Vagina (tissue), 2 donors: ENCODE measurements around the gene ASTN2. TPM values are rescaled to one million over a fixed set of nuclear protein-coding genes. Genes with fewer than 3 reads are reported as not detected.

Experiments used
- DNase-seq, 2 donors: peaks; one replicate each; pipeline ENCODE4 v3.0.0-alpha.2; 2017; ENCODE audit errors: extremely low spot score in 2 of 2
- H3K27ac ChIP-seq: fragments of 200-600 bp; sonication (generic); one replicate; pipeline ENCODE4 v1.5.1; 2019
- H3K27me3 ChIP-seq: fragments of 200-600 bp; sonication (generic); one replicate; pipeline ENCODE4 v1.5.1; 2019
- H3K36me3 ChIP-seq, 2 donors: fragments of 200-600 bp; sonication (generic); one replicate each; pipeline ENCODE4 v1.5.1; 2017 to 2019
- H3K4me1 ChIP-seq: fragments of 200-600 bp; sonication (generic); one replicate; pipeline ENCODE4 v1.5.1; 2019
- H3K4me3 ChIP-seq, 2 donors: fragments of 200-600 bp; sonication (generic); 1 replicate in 1 of 2; 2 replicates in 1 of 2; pipeline ENCODE4 v1.5.1; 2016 to 2019
- H3K9me3 ChIP-seq: fragments of 200-600 bp; sonication (generic); one replicate; pipeline ENCODE4 v1.5.1; 2019
- POLR2A ChIP-seq, 2 donors: fragments of 450-650 bp; IDR thresholded peaks; one replicate each; pipeline ENCODE4 v1.6.1; 2017; ENCODE audit warnings: antibody characterized with exemption in 2 of 2, mild to moderate bottlenecking in 2 of 2, moderate library complexity in 2 of 2
- POLR2AphosphoS5 ChIP-seq, 2 donors: sonication (generic); formaldehyde crosslinking; IDR thresholded peaks; one replicate each; pipeline ENCODE4 v1.9.0; 2017; ENCODE audit warnings: antibody characterized with exemption in 2 of 2, mild to moderate bottlenecking in 2 of 2, low read depth in 1 of 2; ENCODE audit not compliant: insufficient read depth in 1 of 2
- intact Hi-C: fragments of 100-400 bp; cut with DNase I; formaldehyde crosslinking; loops from one replicate; pipeline ENCODE4 v1.15.1; 2023
- total RNA-seq: library from RNA; depleted of rRNA; stranded (reverse); fragments of >200 nt; gene quantifications from one replicate; pipeline ENCODE4 v1.2.3, GENCODE V29; 2016
- TF ChIP-seq, protein P1 (sequence below), 3 experiments: fragments of 450-650 bp in 2 of 3; fragments of 200-600 bp in 1 of 3; sonication (generic) in 1 of 3; IDR thresholded peaks; one replicate each; pipeline ENCODE4 v1.5.1; 2017 to 2019; ENCODE audit warnings: antibody characterized with exemption in 3 of 3, mild to moderate bottlenecking in 2 of 3, moderate library complexity in 2 of 3

The ASTN2 gene
- total RNA-seq, 1 donor from 2014 or later = 4.4 TPM

DNA sequence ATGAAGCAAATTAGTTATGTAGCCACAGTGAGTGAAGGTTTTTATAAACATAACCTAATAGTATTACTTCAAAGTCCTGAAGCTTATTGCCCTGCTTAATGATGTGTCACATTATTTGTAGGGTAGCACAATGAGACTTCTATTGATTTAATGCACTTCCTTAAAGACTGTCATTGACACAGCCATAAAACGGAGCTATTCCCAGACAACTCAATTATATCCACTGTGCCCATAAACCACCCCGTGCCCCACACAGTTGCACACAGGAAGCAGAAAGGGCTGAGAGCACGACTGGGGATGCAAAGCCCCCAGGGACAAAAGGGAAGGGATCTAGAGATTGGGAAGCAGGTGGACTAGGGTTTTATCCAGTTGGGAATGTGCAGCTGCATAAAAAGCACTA, 690.7 kb downstream of the ASTN2 start:
- intact Hi-C loops = no loop called here
- no peak overlapping the region for H3K4me3 ChIP-seq
- no peak for DNase-seq
- no peak overlapping the region for H3K27ac ChIP-seq
- no peaks in the 10 kb centered on the region for H3K4me1 ChIP-seq
- H3K36me3 ChIP-seq = no peaks in the 10 kb centered on the region
- H3K9me3 ChIP-seq = no peaks in the 10 kb centered on the region
- no peaks in the 10 kb centered on the region for H3K27me3 ChIP-seq
- TF ChIP-seq POLR2AphosphoS5 (IDR thresholded peaks at IDR 0.05; ENCODE audit: insufficient read depth in 1 of 2, low read depth in 1 of 2) = no peak
- no peak for TF ChIP-seq POLR2A (IDR thresholded peaks at IDR 0.05)
- TF ChIP-seq, protein P1, sequence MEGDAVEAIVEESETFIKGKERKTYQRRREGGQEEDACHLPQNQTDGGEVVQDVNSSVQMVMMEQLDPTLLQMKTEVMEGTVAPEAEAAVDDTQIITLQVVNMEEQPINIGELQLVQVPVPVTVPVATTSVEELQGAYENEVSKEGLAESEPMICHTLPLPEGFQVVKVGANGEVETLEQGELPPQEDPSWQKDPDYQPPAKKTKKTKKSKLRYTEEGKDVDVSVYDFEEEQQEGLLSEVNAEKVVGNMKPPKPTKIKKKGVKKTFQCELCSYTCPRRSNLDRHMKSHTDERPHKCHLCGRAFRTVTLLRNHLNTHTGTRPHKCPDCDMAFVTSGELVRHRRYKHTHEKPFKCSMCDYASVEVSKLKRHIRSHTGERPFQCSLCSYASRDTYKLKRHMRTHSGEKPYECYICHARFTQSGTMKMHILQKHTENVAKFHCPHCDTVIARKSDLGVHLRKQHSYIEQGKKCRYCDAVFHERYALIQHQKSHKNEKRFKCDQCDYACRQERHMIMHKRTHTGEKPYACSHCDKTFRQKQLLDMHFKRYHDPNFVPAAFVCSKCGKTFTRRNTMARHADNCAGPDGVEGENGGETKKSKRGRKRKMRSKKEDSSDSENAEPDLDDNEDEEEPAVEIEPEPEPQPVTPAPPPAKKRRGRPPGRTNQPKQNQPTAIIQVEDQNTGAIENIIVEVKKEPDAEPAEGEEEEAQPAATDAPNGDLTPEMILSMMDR (IDR thresholded peaks at IDR 0.05) = no peak

DNA sequence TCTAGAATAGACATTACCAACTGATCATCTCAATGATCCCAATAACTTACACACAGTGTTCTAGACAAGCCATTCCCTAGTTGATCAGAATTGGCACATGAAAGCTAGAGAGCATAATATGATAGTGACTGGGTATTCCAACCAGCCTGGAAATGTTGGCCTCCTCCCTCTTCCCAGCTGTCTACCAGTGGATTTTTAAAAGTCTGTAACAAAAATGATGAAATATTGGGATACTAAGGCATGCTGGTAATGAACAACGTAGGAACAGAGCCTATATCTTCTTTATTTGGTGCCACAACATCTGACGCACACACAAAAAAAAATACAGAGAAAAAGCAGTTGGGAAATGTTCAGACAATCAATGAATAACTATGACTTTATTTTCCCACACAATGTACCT, 692.9 kb downstream of the ASTN2 start:
- Histone ChIP-seq H3K36me3 (no peaks in the 10 kb centered on the region), H3K4me1 (no peaks in the 10 kb centered on the region), H3K27me3 (no peaks in the 10 kb centered on the region), H3K27ac (no peak overlapping the region), H3K9me3 (no peaks in the 10 kb centered on the region), H3K4me3 (no peak overlapping the region)
- DNase-seq = no peak
- TF ChIP-seq, protein P1 (IDR thresholded peaks at IDR 0.05) = no peak
- TF ChIP-seq POLR2AphosphoS5 (IDR thresholded peaks at IDR 0.05; ENCODE audit: insufficient read depth in 1 of 2, low read depth in 1 of 2) (no peak), POLR2A (IDR thresholded peaks at IDR 0.05) (no peak)
- intact Hi-C loops = no loop called here

DNA sequence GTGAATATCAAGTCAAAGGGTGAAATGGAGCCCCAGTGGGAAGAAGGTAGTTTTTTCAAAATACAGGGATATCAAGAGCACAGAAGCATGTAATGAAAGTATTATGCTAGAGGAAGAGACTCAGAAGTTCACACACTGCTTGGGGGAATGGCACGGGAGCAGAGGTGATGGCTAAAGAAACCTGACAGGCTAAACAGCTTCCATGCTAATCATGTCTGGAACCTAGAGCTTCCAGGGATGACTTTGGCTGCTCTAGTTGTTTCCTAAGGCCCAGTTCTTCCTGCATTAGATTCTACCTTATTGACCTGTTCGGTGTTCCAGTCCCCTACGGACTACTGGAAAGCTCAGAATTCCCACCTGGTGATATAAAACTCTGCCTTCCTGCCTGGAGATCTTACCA, 693.4 kb downstream of the ASTN2 start:
- H3K4me3 ChIP-seq = no peak overlapping the region
- H3K4me1 ChIP-seq = no peaks in the 10 kb centered on the region
- no peak for DNase-seq
- H3K27ac ChIP-seq = no peak overlapping the region
- no peaks in the 10 kb centered on the region for H3K36me3 ChIP-seq
- intact Hi-C loops = no loop called here
- no peaks in the 10 kb centered on the region for H3K9me3 ChIP-seq
- TF ChIP-seq POLR2A (IDR thresholded peaks at IDR 0.05) = no peak
- H3K27me3 ChIP-seq = no peaks in the 10 kb centered on the region

DNA sequence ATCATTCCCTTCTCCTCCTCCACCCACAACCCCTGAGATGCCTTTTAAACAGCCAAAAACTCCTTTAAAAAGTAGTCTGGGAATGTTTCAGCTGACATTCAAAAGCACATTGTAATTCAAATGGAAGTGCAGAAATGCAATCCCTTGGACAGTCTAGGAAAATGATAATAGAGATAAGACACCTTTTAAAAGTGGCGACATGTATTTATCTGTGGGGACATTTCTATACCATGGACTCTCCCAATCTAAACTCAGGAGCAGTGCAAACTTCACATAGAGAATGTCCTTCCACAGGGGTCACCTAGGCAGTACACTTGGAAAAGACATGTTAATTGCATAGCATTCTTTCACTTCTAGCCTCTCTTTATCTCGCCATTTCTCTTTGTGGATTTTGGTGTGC, 694.7 kb downstream of the ASTN2 start:
- Histone ChIP-seq H3K4me3 (no peak overlapping the region), H3K9me3 (no peaks in the 10 kb centered on the region), H3K27me3 (no peaks in the 10 kb centered on the region), H3K4me1 (no peaks in the 10 kb centered on the region), H3K36me3 (no peaks in the 10 kb centered on the region), H3K27ac (no peak overlapping the region)
- DNase-seq = no peak
- no peak for TF ChIP-seq POLR2A (IDR thresholded peaks at IDR 0.05)
- TF ChIP-seq, protein P1 (IDR thresholded peaks at IDR 0.05) = no peak
- intact Hi-C loops = no loop called here

DNA sequence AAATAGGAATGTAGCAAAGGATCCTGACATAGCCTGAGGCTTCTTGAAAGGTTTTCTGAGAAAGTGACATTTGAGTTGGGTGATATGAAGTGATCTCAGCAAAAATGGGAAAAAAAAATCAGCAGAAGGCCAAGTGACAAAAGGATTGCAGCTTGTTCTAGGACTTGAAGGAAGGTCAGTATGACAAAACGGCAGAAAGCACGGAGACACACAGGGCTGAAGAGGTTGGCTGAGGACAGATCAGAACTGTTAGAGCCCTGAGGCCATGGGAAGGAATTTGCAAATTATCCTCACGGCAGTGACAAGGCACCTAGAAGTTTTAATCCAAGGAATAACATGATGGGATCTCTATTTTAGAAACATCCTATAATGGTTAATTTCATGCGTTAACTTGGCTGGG, 696.7 kb downstream of the ASTN2 start:
- no peak for DNase-seq

More for the DNA sequence above, 696.7 kb downstream of the ASTN2 start:
- no peaks in the 10 kb centered on the region for H3K27me3 ChIP-seq
- H3K36me3 ChIP-seq = no peaks in the 10 kb centered on the region
- H3K4me1 ChIP-seq = no peaks in the 10 kb centered on the region
- no peaks in the 10 kb centered on the region for H3K9me3 ChIP-seq
- no peak overlapping the region for H3K27ac ChIP-seq
- intact Hi-C loops = no loop called here
- no peak overlapping the region for H3K4me3 ChIP-seq
- TF ChIP-seq, protein P1 (IDR thresholded peaks at IDR 0.05) = no peak
- no peak for TF ChIP-seq POLR2AphosphoS5 (IDR thresholded peaks at IDR 0.05; ENCODE audit: insufficient read depth in 1 of 2, low read depth in 1 of 2)
- TF ChIP-seq POLR2A (IDR thresholded peaks at IDR 0.05) = no peak
